Neural progenitor cell (in vitro differentiated cells): ENCODE data around the gene PRRC2A. TPM values are rescaled to one million over a fixed set of nuclear protein-coding genes. Genes with fewer than 3 reads are reported as not detected.

Source experiments
- DNase-seq: peaks from one replicate; pipeline ENCODE4 v3.0.0-alpha.2; 2016; ENCODE audit warnings: low spot score
- H2AFZ ChIP-seq: fragments of 200-600 bp; sonication (generic); replicated peaks from 2 replicates; pipeline ENCODE4 v1.6.1; 2016; ENCODE audit warnings: antibody characterized with exemption
- H3F3A ChIP-seq: fragments of 200-600 bp; sonication (generic); 2 replicates; pipeline ENCODE4 v1.6.1; 2016; ENCODE audit warnings: antibody characterized with exemption, low read depth
- H3K27ac ChIP-seq: fragments of 200-600 bp; sonication (generic); 2 replicates; pipeline ENCODE4 v1.5.1; 2016; ENCODE audit warnings: mild to moderate bottlenecking
- H3K27me3 ChIP-seq: fragments of 200-600 bp; sonication (generic); 2 replicates; pipeline ENCODE4 v1.6.1; 2016; ENCODE audit warnings: mild to moderate bottlenecking, moderate library complexity
- H3K36me3 ChIP-seq: fragments of 200-600 bp; sonication (generic); 2 replicates; pipeline ENCODE4 v1.5.1; 2016
- H3K4me1 ChIP-seq: fragments of 200-600 bp; sonication (generic); 2 replicates; pipeline ENCODE4 v1.6.1; 2016; ENCODE audit warnings: mixed run types
- H3K4me2 ChIP-seq: fragments of 200-600 bp; sonication (generic); 2 replicates; pipeline ENCODE4 v1.6.1; 2016
- H3K4me3 ChIP-seq: fragments of 200-600 bp; sonication (generic); 2 replicates; pipeline ENCODE4 v1.5.1; 2016
- H3K79me2 ChIP-seq: fragments of 200-600 bp; sonication (generic); 2 replicates; pipeline ENCODE4 v1.6.1; 2016; ENCODE audit warnings: low read depth
- H3K9ac ChIP-seq: fragments of 200-600 bp; sonication (generic); 2 replicates; pipeline ENCODE4 v1.6.1; 2016
- H3K9me3 ChIP-seq: fragments of 200-600 bp; sonication (generic); 2 replicates; pipeline ENCODE4 v1.5.1; 2016; ENCODE audit warnings: low read depth
- H4K20me1 ChIP-seq: fragments of 200-600 bp; sonication (generic); 2 replicates; pipeline ENCODE4 v1.6.1; 2016; ENCODE audit warnings: low read depth
- H3K27ac Mint-ChIP-seq: 3 replicates; pipeline ENCODE4 v1.8.0; 2021; ENCODE audit warnings: mixed read lengths
- H3K27me3 Mint-ChIP-seq: 2 replicates; pipeline ENCODE4 v1.8.0; 2022; ENCODE audit warnings: low read depth, mild to moderate bottlenecking, inconsistent platforms, moderate library complexity, mixed read lengths; ENCODE audit not compliant: insufficient read depth
- H3K36me3 Mint-ChIP-seq: 3 replicates; pipeline ENCODE4 v1.8.0; 2021; ENCODE audit warnings: mixed read lengths
- H3K4me1 Mint-ChIP-seq: 3 replicates; pipeline ENCODE4 v1.8.0; 2021; ENCODE audit warnings: mixed read lengths
- H3K4me3 Mint-ChIP-seq: 3 replicates; pipeline ENCODE4 v1.8.0; 2021; ENCODE audit warnings: mild to moderate bottlenecking, moderate library complexity, mixed read lengths
- H3K9me3 Mint-ChIP-seq: 3 replicates; pipeline ENCODE4 v1.8.0; 2020; ENCODE audit warnings: mixed read lengths
- CTCF ChIP-seq: fragments of 200-600 bp; sonication (generic); IDR thresholded peaks from 2 replicates; pipeline ENCODE4 v1.5.1; 2017; ENCODE audit warnings: antibody characterized with exemption, mild to moderate bottlenecking
- EZH2 ChIP-seq: fragments of 200-600 bp; sonication (generic); IDR thresholded peaks from 2 replicates; pipeline ENCODE4 v1.6.1; 2017; ENCODE audit warnings: antibody characterized with exemption, mild to moderate bottlenecking, moderate library complexity
- EZH2phosphoT487 ChIP-seq: fragments of 200-600 bp; sonication (generic); IDR thresholded peaks from 2 replicates; pipeline ENCODE4 v1.6.1; 2017; ENCODE audit warnings: antibody characterized with exemption
- total RNA-seq: library from RNA; depleted of rRNA; stranded (reverse); fragments of >200 nt; gene quantifications from 2 replicates; pipeline ENCODE4 v1.2.3, GENCODE V29; 2015; ENCODE audit warnings: low replicate concordance

The PRRC2A gene
- total RNA-seq, 1 donor from 2014 or later = 55.5 TPM

GRCh38 chr6:31639449-31639861 is 18.9 kb downstream of the PRRC2A start:
- Histone ChIP-seq H3K36me3 (no peaks in the 10 kb centered on the region), H3K4me1 (no peaks in the 10 kb centered on the region), H2AFZ (no peak overlapping the region), H3K4me3 (no peak overlapping the region), H3K27ac (no peak overlapping the region), H3K79me2 (no peaks in the 10 kb centered on the region), H3K9ac (no peak overlapping the region), H3K4me2 (no peak overlapping the region), H3F3A (peaks cover 58% of the 10 kb centered on the region), H4K20me1 (peaks cover 40% of the 10 kb centered on the region), H3K27me3 (no peaks in the 10 kb centered on the region), H3K9me3 (no peaks in the 10 kb centered on the region)
- Mint-ChIP-seq H3K27ac (no peak overlapping the region), H3K36me3 (peaks cover 43% of the 10 kb centered on the region), H3K4me3 (no peak overlapping the region), H3K9me3 (no peaks in the 10 kb centered on the region), H3K27me3 (peaks cover 2% of the 10 kb centered on the region), H3K4me1 (no peaks in the 10 kb centered on the region)
- DNase-seq = no peak
- no peak for TF ChIP-seq EZH2phosphoT487
- TF ChIP-seq CTCF = no peak
- no peak for TF ChIP-seq EZH2

- H3K4me2 ChIP-seq = no peak overlapping the region
- Mint-ChIP-seq H3K9me3 (no peaks in the 10 kb centered on the region), H3K36me3 (peaks cover 45% of the 10 kb centered on the region), H3K27me3 (peaks cover 2% of the 10 kb centered on the region), H3K4me1 (no peaks in the 10 kb centered on the region), H3K27ac (no peak overlapping the region), H3K4me3 (no peak overlapping the region)
- no peaks in the 10 kb centered on the region for H3K4me1 ChIP-seq
- H2AFZ ChIP-seq = no peak overlapping the region
- H3K36me3 ChIP-seq = no peaks in the 10 kb centered on the region
- DNase-seq = no peak
- H4K20me1 ChIP-seq = peaks cover 29% of the 10 kb centered on the region
- no peaks in the 10 kb centered on the region for H3K9me3 ChIP-seq
- no peak overlapping the region for H3K9ac ChIP-seq
- no peaks in the 10 kb centered on the region for H3K79me2 ChIP-seq
- no peaks in the 10 kb centered on the region for H3K27me3 ChIP-seq
- H3F3A ChIP-seq = peaks cover 47% of the 10 kb centered on the region
- H3K27ac ChIP-seq = no peak overlapping the region
- TF ChIP-seq EZH2phosphoT487 (no peak), EZH2 (no peak), CTCF (no peak)
- H3K4me3 ChIP-seq = no peak overlapping the region
These were observed 20.1 kb downstream of the PRRC2A start for GRCh38 chr6:31640612-31641011.

- Histone ChIP-seq H4K20me1 (peaks cover 23% of the 10 kb centered on the region), H3K4me2 (no peak overlapping the region), H3K4me1 (no peaks in the 10 kb centered on the region), H3K27ac (no peak overlapping the region), H3K9me3 (no peaks in the 10 kb centered on the region), H3K79me2 (no peaks in the 10 kb centered on the region), H3K36me3 (no peaks in the 10 kb centered on the region), H3F3A (peaks cover 41% of the 10 kb centered on the region), H3K4me3 (no peak overlapping the region), H3K27me3 (no peaks in the 10 kb centered on the region), H2AFZ (no peak overlapping the region), H3K9ac (no peak overlapping the region)
- Mint-ChIP-seq H3K9me3 (no peaks in the 10 kb centered on the region), H3K4me1 (no peaks in the 10 kb centered on the region), H3K27me3 (peaks cover 2% of the 10 kb centered on the region), H3K27ac (no peak overlapping the region), H3K36me3 (peaks cover 43% of the 10 kb centered on the region), H3K4me3 (no peak overlapping the region)
- DNase-seq = no peak
- no peak for TF ChIP-seq EZH2phosphoT487
- no peak for TF ChIP-seq CTCF
- TF ChIP-seq EZH2 = no peak
These were observed 20.9 kb downstream of the PRRC2A start for GRCh38 chr6:31641370-31641769.
